Stimulated activated CD8-positive, alpha-beta memory T cell treated with anti-CD3 and anti-CD28 coated beads, Interleukin-7, amount 100 ng/mL, for 48 hours (primary cell): Measurements from ENCODE around the gene COL9A2.

Experiments
- DNase-seq, 2 donors: peaks; one replicate each; pipeline ENCODE4 v3.0.0-alpha.2; 2020; ENCODE audit warnings: low read depth in 1 of 2; ENCODE audit errors: extremely low read depth in 1 of 2

The COL9A2 gene

DNA sequence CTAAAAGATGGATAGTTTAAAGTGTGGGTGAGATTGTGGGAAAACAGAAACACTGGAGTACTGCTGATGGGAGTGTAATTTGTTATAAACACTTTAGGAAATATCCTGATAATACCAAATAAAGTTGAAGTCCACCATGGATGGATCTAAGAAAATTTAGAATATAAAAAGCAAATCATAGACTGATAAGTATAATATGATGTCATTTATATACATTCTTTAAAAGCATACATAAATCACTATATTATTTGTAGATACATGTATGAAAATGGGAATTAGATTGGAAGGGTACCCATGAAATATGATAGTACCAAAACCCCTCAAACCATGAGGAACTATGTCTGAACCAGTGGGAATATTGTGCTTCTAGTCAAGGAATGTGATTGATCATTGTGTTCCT, 51.2 kb downstream of the COL9A2 start:
- DNase-seq, result no peak

DNA sequence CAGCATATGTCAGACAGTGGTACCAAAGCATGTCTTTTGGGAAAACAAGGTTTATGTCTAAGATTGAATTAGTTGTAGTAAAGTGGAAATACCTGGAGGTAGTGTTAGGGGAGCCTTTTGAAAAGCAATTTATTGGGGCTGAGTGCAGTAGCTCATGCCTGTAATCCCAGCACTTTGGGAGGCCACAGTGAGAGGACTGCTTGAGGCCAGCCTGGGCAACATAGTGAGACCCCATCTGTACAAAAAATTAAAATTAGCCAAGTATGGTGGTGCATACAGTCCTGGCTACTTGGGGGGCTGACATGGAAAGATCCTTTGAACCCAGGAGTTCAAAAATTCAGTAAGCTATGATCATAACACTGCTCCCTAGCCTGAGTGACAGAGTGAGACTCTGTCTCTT, 51.8 kb downstream of the COL9A2 start:
- no peak for DNase-seq

DNA sequence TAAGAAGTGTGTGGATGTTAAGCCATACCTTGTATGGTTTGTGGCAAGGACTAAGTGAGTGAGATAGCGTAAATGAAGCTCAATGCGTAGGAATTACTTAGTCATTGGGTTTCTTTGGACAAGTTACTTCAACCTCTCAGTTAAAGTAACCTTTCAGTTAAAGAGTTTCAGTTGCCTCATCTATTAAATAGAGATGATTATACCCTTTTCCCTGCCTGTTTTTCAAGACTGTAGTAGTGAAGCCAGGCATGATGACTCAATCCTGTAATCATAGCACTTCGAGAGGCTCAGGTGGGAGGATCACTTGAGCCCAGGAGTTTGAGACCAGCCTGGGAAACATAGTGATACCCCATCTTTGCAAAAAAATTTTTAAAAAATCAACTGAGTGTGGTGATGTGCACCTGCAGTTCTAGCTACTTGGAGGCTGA, 52.7 kb downstream of the COL9A2 start:
- DNase-seq, result peak in 1 of 2 donors; percentile 28

DNA sequence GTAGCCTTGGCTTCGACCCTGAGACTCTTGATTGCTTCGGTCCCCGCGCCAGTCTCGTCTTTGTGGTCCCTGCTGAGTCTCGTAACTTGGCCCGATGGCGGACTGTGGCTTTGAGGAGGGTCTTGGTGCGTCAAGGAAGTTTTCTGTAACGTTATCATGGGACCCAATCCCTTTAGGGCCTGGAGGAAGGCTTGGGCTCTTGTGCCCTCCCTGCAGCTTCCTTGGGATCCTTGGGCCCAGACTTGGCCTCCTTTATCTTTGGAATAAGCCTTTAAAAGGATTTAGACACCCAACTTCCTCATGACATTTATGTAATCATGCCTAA, 58.7 kb downstream of the COL9A2 start:
- DNase-seq, result no peak

DNA sequence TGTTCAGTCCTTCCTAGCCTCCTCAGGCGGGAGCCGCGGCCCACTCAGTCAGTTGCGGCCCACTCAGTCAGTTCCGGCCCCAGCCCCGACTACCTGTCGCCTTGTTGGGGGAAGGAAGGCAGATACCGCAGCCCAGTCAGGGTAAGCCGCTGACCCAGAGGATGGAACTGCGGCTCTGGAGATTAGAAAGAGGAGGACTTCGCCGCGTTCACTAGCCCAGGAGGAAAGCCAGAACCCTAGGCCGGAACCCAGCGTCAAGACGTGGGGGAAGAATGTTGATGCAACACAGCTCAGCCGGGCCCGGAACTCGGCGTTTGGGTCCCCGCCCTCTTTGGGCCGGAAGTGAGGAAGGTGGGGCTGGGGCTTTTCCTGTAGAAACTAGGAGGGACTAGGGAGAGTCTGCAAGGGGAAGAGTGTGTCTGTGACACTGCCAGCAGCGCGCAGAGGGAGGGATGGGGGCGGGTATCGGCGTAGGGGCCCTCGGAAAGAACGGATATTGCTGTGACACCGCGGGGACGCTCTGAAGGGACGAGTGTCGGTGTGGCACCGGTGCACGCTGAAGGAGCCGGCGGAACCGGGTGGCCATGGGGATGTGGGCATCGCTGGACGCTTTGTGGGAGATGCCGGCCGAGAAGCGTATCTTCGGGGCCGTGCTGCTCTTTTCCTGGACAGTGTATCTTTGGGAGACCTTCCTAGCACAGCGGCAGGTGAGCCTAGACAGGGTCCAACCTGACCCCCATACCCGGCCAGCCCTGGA, 59.2 kb downstream of the COL9A2 start, which contains the start of gene ZMPSTE24:
Gene ZMPSTE24, plus strand, starts transcription at position 549 of the 757 bp plus-strand sequence. Its CDS starts 36 bp downstream, at position 585.
- DNase-seq, result peak; percentile 89 to 95

DNA sequence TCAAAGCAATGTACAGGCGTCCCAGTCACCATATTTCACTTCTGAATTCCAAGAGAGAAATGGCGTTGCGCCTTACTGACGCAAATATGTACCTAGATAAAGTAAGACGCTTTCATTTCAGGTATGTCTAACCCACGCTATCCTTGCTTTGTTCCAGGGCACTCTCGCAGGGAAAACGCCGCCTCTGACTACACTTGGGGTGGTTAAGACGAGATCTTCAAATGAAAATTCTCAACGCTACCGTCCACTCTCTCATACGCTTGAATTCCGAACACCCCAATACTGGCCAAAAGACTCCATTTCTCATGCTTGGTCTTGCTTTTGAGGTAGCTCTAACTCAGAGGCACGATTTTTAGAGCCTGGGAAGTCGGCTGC, 59.8 kb downstream of the COL9A2 start:
- DNase-seq, result no peak

DNA sequence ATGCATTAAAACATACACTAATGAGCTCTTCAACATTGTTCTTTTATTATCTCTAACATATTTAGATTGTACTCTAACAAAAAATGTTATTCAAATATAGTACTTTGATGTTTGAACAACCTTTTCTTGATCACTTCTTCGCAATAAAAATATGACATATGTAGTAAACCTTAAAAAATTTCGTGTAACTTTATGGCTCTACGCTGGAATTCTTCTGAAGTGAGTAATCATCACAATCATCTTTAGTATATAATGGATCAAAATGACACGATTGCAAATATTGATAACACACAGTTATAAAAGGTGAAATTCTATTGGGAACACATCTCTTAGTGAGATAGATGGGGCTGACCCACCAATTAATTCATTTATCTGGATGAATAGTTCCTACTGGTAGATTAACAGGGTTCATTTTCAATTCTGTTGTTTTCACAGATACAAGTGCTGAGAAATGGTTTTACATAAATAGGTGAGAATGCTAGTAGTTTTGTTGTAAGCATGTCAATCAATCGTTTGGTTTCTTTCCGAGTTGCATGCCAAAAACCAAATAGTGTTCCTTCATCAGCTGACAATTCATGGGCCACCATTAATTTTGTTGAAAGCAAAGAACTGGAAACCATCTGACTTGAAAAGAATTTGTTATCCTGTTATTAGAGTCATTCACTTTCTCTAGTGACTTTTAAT, 60.5 kb downstream of the COL9A2 start:
- DNase-seq, result no peak

DNA sequence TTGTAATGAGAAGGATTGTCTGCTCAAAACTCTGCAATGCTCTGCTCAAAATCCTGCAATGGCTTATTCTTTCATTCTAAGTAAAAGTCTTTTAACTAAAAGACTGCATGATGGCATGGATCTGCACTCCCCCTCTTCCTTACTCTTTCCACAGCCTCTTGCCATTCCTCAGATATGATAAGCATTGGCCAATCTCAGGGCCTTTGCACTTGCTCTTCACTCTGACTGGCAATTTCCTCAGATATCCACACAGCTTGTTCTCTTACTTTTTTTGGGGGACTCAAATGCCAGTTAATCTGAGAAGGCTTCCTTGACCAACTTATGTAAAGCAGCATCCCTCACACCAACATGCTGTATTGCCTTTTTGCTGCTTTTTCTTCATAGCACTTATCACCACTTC, 61.9 kb downstream of the COL9A2 start:
- DNase-seq, result no peak

DNA sequence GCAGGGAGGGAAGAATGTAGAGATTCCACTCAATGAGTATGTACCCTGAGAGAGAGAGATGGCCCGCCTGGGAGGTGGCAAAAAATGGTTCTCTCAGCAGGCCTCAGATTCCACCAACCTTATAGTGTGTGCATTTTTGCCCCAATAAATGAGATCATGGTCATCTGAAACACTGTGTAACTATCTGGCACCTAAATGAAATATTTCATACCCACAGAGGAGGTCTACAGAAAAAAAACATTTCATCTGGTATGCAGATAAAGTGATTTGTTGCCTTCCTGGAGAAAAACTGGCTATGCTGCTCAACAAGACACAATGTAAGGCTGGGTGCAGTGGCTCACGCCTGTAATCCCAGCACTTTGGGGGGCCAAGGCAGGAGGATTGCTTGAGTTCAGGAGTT, 64.5 kb downstream of the COL9A2 start:
- DNase-seq, result no peak

DNA sequence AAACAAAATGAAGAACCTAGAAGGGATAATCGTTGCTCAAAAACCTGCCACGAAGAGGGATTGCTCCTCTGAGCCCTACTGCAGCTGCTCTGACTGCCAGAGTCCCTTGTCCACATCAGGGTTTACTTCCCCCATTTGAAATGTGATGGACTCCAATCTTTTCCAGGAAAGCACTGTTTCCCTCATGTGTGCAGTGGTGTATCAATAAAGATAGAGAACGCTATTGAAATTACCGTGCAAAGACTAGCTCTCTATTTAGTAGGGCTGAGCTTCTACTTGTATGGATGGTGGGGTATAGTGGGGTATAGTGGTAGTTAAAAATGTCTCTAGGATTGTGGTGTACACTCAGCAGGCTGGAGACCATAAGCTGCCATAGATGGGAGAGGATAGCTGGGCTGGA, 65.6 kb downstream of the COL9A2 start:
- no peak for DNase-seq
